Cardiac muscle cell (in vitro differentiated cells and primary cell): Measurements from ENCODE around the gene KDM3B. TPM values are rescaled to one million over a fixed set of nuclear protein-coding genes. Genes with fewer than 3 reads are reported as not detected.

Source experiments
- DNase-seq, 2 donors: peaks; one replicate each; pipeline versions ENCODE4 v3.0.0 to v3.0.0-alpha.2; 2010 to 2017; ENCODE audit warnings: low read depth in 1 of 2, low spot score in 1 of 2
- H3K27ac ChIP-seq: fragments of 200-600 bp; sonication (generic); 2 replicates; pipeline ENCODE4 v1.5.1; 2016
- H3K27me3 ChIP-seq: fragments of 200-600 bp; sonication (generic); 2 replicates; pipeline ENCODE4 v1.6.0; 2016; ENCODE audit warnings: control low read depth
- H3K36me3 ChIP-seq: fragments of 200-600 bp; sonication (generic); 2 replicates; pipeline ENCODE4 v1.5.1; 2016; ENCODE audit warnings: control low read depth
- H3K4me1 ChIP-seq: fragments of 200-600 bp; sonication (generic); 2 replicates; pipeline ENCODE4 v1.8.1; 2017; ENCODE audit warnings: low read depth, mild to moderate bottlenecking, mixed run types
- H3K4me3 ChIP-seq: fragments of 200-600 bp; sonication (generic); 2 replicates; pipeline ENCODE4 v1.5.1; 2016; ENCODE audit warnings: mild to moderate bottlenecking
- H3K9me3 ChIP-seq: fragments of 200-600 bp; sonication (generic); 2 replicates; pipeline ENCODE4 v1.5.1; 2017; ENCODE audit warnings: low read depth, mild to moderate bottlenecking, control low read depth
- polyA plus RNA-seq: library from polyadenylated mRNA; unstranded; fragments of >200 nt; fragmentation: Nextera tagmentation; extraction: Ambion mirVana; gene quantifications from 2 replicates; pipeline ENCODE4 v1.2.1, GENCODE V29; 2016
- total RNA-seq: library from RNA; depleted of rRNA; stranded (reverse); fragments of >200 nt; gene quantifications from 2 replicates; pipeline ENCODE4 v1.2.3, GENCODE V29; 2016
- TF ChIP-seq, protein P1 (sequence below): IDR thresholded peaks from 2 replicates; pipeline ENCODE4 v1.5.1; 2012; ENCODE audit warnings: low read depth, mild to moderate bottlenecking, low read length

KDM3B gene
- total and polyA plus RNA-seq, 2 experiments from 2014 or later: 36.5 to 99.2 TPM

GRCh38 chr5:138369261-138369660 lies 16.8 kb downstream of the KDM3B start:
- peak in 1 of 2 donors; percentile 28 for DNase-seq
- Histone ChIP-seq H3K4me1 (peaks cover 14% of the 10 kb centered on the region), H3K27me3 (no peaks in the 10 kb centered on the region), H3K27ac (peak overlapping the region; percentile 12), H3K4me3 (no peak overlapping the region), H3K9me3 (no peaks in the 10 kb centered on the region), H3K36me3 (peaks cover 8% of the 10 kb centered on the region)
- TF ChIP-seq, protein P1, sequence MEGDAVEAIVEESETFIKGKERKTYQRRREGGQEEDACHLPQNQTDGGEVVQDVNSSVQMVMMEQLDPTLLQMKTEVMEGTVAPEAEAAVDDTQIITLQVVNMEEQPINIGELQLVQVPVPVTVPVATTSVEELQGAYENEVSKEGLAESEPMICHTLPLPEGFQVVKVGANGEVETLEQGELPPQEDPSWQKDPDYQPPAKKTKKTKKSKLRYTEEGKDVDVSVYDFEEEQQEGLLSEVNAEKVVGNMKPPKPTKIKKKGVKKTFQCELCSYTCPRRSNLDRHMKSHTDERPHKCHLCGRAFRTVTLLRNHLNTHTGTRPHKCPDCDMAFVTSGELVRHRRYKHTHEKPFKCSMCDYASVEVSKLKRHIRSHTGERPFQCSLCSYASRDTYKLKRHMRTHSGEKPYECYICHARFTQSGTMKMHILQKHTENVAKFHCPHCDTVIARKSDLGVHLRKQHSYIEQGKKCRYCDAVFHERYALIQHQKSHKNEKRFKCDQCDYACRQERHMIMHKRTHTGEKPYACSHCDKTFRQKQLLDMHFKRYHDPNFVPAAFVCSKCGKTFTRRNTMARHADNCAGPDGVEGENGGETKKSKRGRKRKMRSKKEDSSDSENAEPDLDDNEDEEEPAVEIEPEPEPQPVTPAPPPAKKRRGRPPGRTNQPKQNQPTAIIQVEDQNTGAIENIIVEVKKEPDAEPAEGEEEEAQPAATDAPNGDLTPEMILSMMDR: no peak

- no peaks in the 10 kb centered on the region for H3K9me3 ChIP-seq
- peaks cover 12% of the 10 kb centered on the region for H3K36me3 ChIP-seq
- no peaks in the 10 kb centered on the region for H3K27me3 ChIP-seq
- H3K4me1 ChIP-seq: peaks cover 14% of the 10 kb centered on the region
- DNase-seq: no peak
- H3K4me3 ChIP-seq: no peak overlapping the region
- peak overlapping the region; percentile 12 for H3K27ac ChIP-seq
- TF ChIP-seq, protein P1: no peak
Observed at GRCh38 chr5:138369706-138370105, 17.2 kb downstream of the KDM3B start.

GRCh38 chr5:138370537-138370936 lies 18.1 kb downstream of the KDM3B start:
- H3K4me3 ChIP-seq: no peak overlapping the region
- TF ChIP-seq, protein P1: no peak
- H3K9me3 ChIP-seq: no peaks in the 10 kb centered on the region
- H3K27ac ChIP-seq: no peak overlapping the region
- peaks cover 14% of the 10 kb centered on the region for H3K4me1 ChIP-seq
- no peaks in the 10 kb centered on the region for H3K27me3 ChIP-seq
- DNase-seq: no peak
- H3K36me3 ChIP-seq: peaks cover 19% of the 10 kb centered on the region

GRCh38 chr5:138371454-138371853 lies 19.0 kb downstream of the KDM3B start:
- no peak overlapping the region for H3K27ac ChIP-seq
- H3K9me3 ChIP-seq: no peaks in the 10 kb centered on the region
- no peak overlapping the region for H3K4me3 ChIP-seq
- TF ChIP-seq, protein P1: no peak
- H3K36me3 ChIP-seq: peaks cover 28% of the 10 kb centered on the region
- no peaks in the 10 kb centered on the region for H3K27me3 ChIP-seq
- no peak for DNase-seq
- peaks cover 10% of the 10 kb centered on the region for H3K4me1 ChIP-seq

GRCh38 chr5:138372225-138372624 lies 19.7 kb downstream of the KDM3B start:
- H3K4me1 ChIP-seq: peaks cover 2% of the 10 kb centered on the region
- no peak overlapping the region for H3K4me3 ChIP-seq
- DNase-seq: no peak
- H3K9me3 ChIP-seq: no peaks in the 10 kb centered on the region
- TF ChIP-seq, protein P1: no peak
- H3K27ac ChIP-seq: no peak overlapping the region
- no peaks in the 10 kb centered on the region for H3K27me3 ChIP-seq
- peaks cover 33% of the 10 kb centered on the region for H3K36me3 ChIP-seq

DNA sequence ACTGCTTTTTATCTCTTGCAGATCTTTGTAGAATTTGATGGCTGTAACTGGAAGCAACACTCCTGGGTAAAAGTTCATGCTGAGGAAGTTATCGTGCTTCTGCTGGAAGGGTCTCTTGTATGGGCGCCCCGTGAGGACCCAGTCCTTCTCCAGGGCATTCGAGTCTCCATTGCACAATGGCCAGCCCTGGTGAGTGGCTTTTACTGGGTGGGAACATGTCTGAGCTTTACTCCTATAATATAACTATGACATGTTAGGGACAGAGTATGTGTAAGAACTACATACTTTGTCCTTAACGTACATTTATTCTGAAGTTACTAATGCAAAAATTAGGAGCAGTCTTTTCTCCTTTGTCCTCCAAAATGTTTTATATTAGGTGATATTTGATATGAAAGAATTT lies 20.2 kb downstream of the KDM3B start:
- TF ChIP-seq, protein P1: no peak
- Histone ChIP-seq H3K4me1 (no peaks in the 10 kb centered on the region), H3K9me3 (no peaks in the 10 kb centered on the region), H3K27ac (no peak overlapping the region), H3K27me3 (no peaks in the 10 kb centered on the region), H3K36me3 (peaks cover 37% of the 10 kb centered on the region), H3K4me3 (no peak overlapping the region)
- no peak for DNase-seq
